Natural killer cell (primary cell): ENCODE measurements around the gene GNGT2. TPM values are rescaled to one million over a fixed set of nuclear protein-coding genes. Genes with fewer than 3 reads are reported as not detected.

ENCODE experiments used
- ATAC-seq, 3 donors: fragments of 150-1000 bp in 2 of 3; fragments of 200-7000 bp in 1 of 3; cut with Tn5 transposase; 1 replicate in 1 of 3; 2 replicates in 2 of 3; pipeline ENCODE4 v1.10.0; 2021; ENCODE audit warnings: mild to moderate bottlenecking in 2 of 3, moderate library complexity in 2 of 3
- DNase-seq, 2 donors: peaks; one replicate each; pipeline versions ENCODE4 v3.0.0 to v3.0.0-alpha.2; 2013 to 2021; ENCODE audit warnings: mixed read lengths in 1 of 2
- H3K27ac ChIP-seq: one replicate; pipeline ENCODE4 v1.5.1; 2013; ENCODE audit warnings: mild to moderate bottlenecking, low read length
- H3K27me3 ChIP-seq: one replicate; pipeline ENCODE4 v1.6.1; 2013; ENCODE audit warnings: low read length; ENCODE audit not compliant: control insufficient read depth, insufficient read depth
- H3K36me3 ChIP-seq: one replicate; pipeline ENCODE4 v1.6.1; 2013; ENCODE audit warnings: low read length; ENCODE audit not compliant: control insufficient read depth, insufficient read depth
- H3K4me1 ChIP-seq: one replicate; pipeline ENCODE4 v1.6.1; 2013; ENCODE audit warnings: low read length; ENCODE audit not compliant: control insufficient read depth, insufficient read depth
- H3K4me3 ChIP-seq: one replicate; pipeline ENCODE4 v1.5.1; 2013; ENCODE audit warnings: low read length
- H3K9me3 ChIP-seq: one replicate; pipeline ENCODE4 v1.6.1; 2013; ENCODE audit warnings: low read length; ENCODE audit not compliant: control insufficient read depth, insufficient read depth
- H3K27ac Mint-ChIP-seq, 2 donors: one replicate each; pipeline ENCODE4 v1.8.0; 2022; ENCODE audit warnings: mild to moderate bottlenecking in 2 of 2, mixed read lengths in 2 of 2, moderate library complexity in 1 of 2
- H3K27me3 Mint-ChIP-seq, 2 donors: one replicate each; pipeline ENCODE4 v1.8.0; 2022; ENCODE audit warnings: low read depth in 2 of 2, mixed read lengths in 2 of 2
- H3K36me3 Mint-ChIP-seq: one replicate; pipeline ENCODE4 v1.8.0; 2022; ENCODE audit warnings: mixed read lengths
- H3K4me1 Mint-ChIP-seq, 2 donors: one replicate each; pipeline ENCODE4 v1.8.0; 2022; ENCODE audit warnings: mixed read lengths in 2 of 2
- H3K4me3 Mint-ChIP-seq: one replicate; pipeline ENCODE4 v1.8.0; 2022; ENCODE audit warnings: mild to moderate bottlenecking, moderate library complexity, mixed read lengths
- H3K9me3 Mint-ChIP-seq, 2 donors: one replicate each; pipeline ENCODE4 v1.8.0; 2022; ENCODE audit warnings: mixed read lengths in 2 of 2
- WGBS: methylation state at CpG from one replicate; pipeline ENCODE4 v1.1.7; 2013; ENCODE audit warnings: missing lambda C conversion rate; ENCODE audit not compliant: insufficient coverage; 5-methylcytosine and 5-hydroxymethylcytosine counted together
- intact Hi-C: fragments of 100-400 bp; cut with micrococcal nuclease; formaldehyde crosslinking; loops from one replicate; pipeline ENCODE4 v1.14.2; 2022
- total RNA-seq, 4 donors: library from RNA; stranded (reverse); fragments of 120-200 nt in 1 of 4; gene quantifications; one replicate each; pipeline versions ENCODE4 v1.2.3 to v1.2.4, GENCODE V29; 2013 to 2022
- TF ChIP-seq, protein P1 (sequence below): fragments of 200-600 bp; IDR thresholded peaks from one replicate; pipeline ENCODE4 v1.8.0; 2022; ENCODE audit warnings: antibody characterized with exemption

Gene GNGT2
- total RNA-seq, 3 donors from 2014 or later (not counting 1 experiment from before 2014, with no cell fraction given): 35.8 to 41.6 (median 39.4) TPM

DNA sequence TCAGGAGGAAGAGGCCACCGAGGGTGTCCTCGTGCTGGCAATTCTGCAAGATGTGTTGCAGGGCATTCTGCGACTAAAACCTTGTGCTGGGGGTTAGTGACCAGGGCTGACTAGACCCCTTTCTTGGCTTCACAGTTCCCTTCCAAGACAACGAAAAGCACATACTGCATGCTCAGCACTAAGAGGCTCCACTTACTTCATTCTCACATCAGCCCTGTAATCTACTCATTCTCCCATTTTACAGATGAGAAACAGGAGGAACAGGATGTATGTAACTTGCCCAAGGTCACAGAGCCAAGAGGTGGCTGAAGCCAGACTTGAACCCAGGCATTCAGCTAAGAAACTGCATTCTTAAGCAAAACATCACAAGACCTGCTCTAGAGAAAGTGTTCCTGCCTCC, 25.5 kb upstream of the GNGT2 start:
- H3K36me3 Mint-ChIP-seq: no peaks in the 10 kb centered on the region
- Histone ChIP-seq H3K36me3 (no peaks in the 10 kb centered on the region), H3K4me3 (no peak overlapping the region), H3K27ac (no peak overlapping the region), H3K27me3 (no peaks in the 10 kb centered on the region), H3K9me3 (no peaks in the 10 kb centered on the region), H3K4me1 (peaks cover 7% of the 10 kb centered on the region)
- no peak for DNase-seq
- H3K4me3 Mint-ChIP-seq: no peak overlapping the region
- peaks cover 7 to 10% of the 10 kb centered on the region in 2 donors for H3K4me1 Mint-ChIP-seq
- no peak for ATAC-seq
- H3K9me3 Mint-ChIP-seq: no peaks in the 10 kb centered on the region
- intact Hi-C loops: no loop called here
- WGBS: 82% methylated on average over 4 of the region's 4 CpGs
- TF ChIP-seq, protein P1, sequence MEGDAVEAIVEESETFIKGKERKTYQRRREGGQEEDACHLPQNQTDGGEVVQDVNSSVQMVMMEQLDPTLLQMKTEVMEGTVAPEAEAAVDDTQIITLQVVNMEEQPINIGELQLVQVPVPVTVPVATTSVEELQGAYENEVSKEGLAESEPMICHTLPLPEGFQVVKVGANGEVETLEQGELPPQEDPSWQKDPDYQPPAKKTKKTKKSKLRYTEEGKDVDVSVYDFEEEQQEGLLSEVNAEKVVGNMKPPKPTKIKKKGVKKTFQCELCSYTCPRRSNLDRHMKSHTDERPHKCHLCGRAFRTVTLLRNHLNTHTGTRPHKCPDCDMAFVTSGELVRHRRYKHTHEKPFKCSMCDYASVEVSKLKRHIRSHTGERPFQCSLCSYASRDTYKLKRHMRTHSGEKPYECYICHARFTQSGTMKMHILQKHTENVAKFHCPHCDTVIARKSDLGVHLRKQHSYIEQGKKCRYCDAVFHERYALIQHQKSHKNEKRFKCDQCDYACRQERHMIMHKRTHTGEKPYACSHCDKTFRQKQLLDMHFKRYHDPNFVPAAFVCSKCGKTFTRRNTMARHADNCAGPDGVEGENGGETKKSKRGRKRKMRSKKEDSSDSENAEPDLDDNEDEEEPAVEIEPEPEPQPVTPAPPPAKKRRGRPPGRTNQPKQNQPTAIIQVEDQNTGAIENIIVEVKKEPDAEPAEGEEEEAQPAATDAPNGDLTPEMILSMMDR: no peak
- H3K27me3 Mint-ChIP-seq: peaks cover 0 to 3% of the 10 kb centered on the region in 2 donors
- H3K27ac Mint-ChIP-seq: no peak overlapping the region

DNA sequence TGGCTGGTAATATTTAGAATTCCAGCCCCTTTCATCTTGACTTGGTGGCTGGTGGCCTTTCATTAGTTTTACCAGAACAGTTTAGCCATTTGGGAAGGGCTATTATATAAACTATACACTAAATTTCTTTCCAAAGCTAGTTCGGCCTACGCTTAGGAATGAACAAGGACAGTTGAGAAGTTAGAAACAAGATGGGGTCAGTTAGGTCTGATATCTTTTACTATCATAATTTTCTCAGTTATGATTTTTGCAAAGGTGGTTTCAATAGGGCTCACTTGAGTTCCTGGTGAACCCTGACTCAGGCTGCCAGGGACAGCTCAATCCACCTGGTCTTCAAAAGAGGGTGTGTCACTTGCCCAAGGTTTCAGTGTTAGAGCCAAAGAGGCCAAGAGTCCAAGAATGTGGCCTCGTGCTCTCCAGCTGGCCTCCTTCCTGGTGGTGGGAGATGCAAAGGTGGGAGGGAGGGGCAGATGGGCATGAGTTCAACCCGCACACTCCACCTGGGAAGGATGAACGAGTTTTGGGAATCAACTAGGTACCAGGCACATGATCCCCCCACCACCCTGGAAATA, 24.2 kb upstream of the GNGT2 start:
- ATAC-seq (no peak), DNase-seq (no peak)
- Histone ChIP-seq H3K4me3 (no peak overlapping the region), H3K27me3 (no peaks in the 10 kb centered on the region), H3K9me3 (no peaks in the 10 kb centered on the region), H3K36me3 (no peaks in the 10 kb centered on the region), H3K4me1 (peaks cover 18% of the 10 kb centered on the region), H3K27ac (no peak overlapping the region)
- Mint-ChIP-seq H3K36me3 (no peaks in the 10 kb centered on the region), H3K4me3 (no peak overlapping the region), H3K27me3 (peaks cover 0 to 3% of the 10 kb centered on the region in 2 donors), H3K4me1 (peaks cover 9 to 20% of the 10 kb centered on the region in 2 donors), H3K9me3 (no peaks in the 10 kb centered on the region), H3K27ac (no peak overlapping the region)
- intact Hi-C loops: no loop called here
- TF ChIP-seq, protein P1: no peak
- WGBS: 97% methylated on average over 3 of the region's 5 CpGs

DNA sequence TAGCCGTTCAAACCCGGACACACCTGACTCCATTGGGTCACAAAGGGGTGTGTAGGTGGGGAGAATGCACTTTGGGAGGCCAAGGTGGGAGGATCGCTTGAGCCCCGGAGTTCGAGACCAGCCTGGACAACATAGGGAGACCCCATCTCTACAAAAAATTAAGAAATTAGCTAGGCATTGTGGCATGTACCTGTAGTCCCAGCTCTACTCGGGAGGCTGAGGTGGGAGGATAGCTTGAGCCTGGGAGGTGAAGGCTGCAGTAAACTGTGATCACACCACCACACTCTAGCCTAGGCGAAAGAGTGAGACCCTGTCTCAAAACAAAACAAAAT, 21.2 kb upstream of the GNGT2 start:
- TF ChIP-seq, protein P1: no peak
- no peaks in the 10 kb centered on the region for H3K27me3 ChIP-seq
- no peaks in the 10 kb centered on the region for H3K27me3 Mint-ChIP-seq
- peaks cover 30% of the 10 kb centered on the region for H3K4me1 ChIP-seq
- H3K4me1 Mint-ChIP-seq: peaks cover 18 to 42% of the 10 kb centered on the region in 2 donors
- H3K27ac Mint-ChIP-seq: peak overlapping the region; percentile 35 to 59
- no peak overlapping the region for H3K27ac ChIP-seq
- H3K4me3 Mint-ChIP-seq: peak overlapping the region; percentile 91
- H3K36me3 ChIP-seq: peaks cover 2% of the 10 kb centered on the region
- no peak for DNase-seq
- H3K9me3 Mint-ChIP-seq: no peaks in the 10 kb centered on the region
- WGBS: 69% methylated on average over 6 of the region's 7 CpGs
- intact Hi-C loops: no loop called here
- no peaks in the 10 kb centered on the region for H3K9me3 ChIP-seq
- H3K4me3 ChIP-seq: no peak overlapping the region
- no peak for ATAC-seq
- H3K36me3 Mint-ChIP-seq: no peaks in the 10 kb centered on the region
